PFSK-1 (cell line): ENCODE results near the gene PTRH1.

Source experiments
- POLR2AphosphoS5 ChIP-seq: IDR thresholded peaks from 2 replicates; pipeline ENCODE4 v1.6.1; 2012; ENCODE audit warnings: low read depth, mild to moderate bottlenecking, control low read depth, low read length, moderate library complexity
- REST ChIP-seq, 2 experiments: IDR thresholded peaks; 2 replicates each; pipeline versions ENCODE4 v1.6.1 to v1.8.0; 2011 to 2012; ENCODE audit warnings: low read depth in 2 of 2, low read length in 2 of 2, control low read depth in 1 of 2, inconsistent platforms in 1 of 2, mild to moderate bottlenecking in 1 of 2, moderate library complexity in 1 of 2; ENCODE audit not compliant: insufficient read depth in 1 of 2

GRCh38 chr9:127717766-127718165 is 2.3 kb upstream of the PTRH1 start:
- TF ChIP-seq REST (IDR thresholded peaks at IDR 0.05; ENCODE audit: insufficient read depth in 1 of 2, low read depth in 2 of 2, low read length in 2 of 2) (no peak), POLR2AphosphoS5 (no peak)
